ENCODE data around the gene CPNE5. TPM values are rescaled to one million over a fixed set of nuclear protein-coding genes. Genes with fewer than 3 reads are reported as not detected.

CPNE5 gene
- total RNA-seq, 2 donors from 2014 or later = 3.9 to 64.5 TPM

DNA sequence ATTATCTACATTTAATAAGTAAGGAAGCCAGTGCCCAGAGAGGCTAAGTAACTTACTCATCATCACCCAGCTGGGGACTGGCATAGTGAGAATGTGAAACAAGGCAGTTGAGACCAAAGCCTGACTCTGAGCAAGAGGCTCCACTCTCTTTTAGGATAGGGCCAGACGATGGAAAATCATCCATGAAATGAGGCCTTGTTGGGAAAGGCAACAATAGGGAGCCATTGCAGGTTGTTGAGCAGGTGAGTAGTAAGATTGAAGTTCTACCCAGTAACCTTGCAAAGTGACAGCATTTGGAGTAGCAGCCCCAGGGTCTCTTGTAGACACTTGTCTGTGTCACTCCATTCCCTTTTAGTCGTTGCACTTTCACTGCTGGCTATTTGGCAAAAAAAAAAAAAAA lies 2.5 kb upstream of the CPNE5 start:
- Histone ChIP-seq H3K27me3 (replicated peaks; ENCODE audit: insufficient read depth) (no peaks in the 10 kb centered on the region), H3K4me1 (replicated peaks) (peaks cover 9% of the 10 kb centered on the region), H3K27ac (no peak overlapping the region), H3K4me3 (no peak overlapping the region), H3K36me3 (no peaks in the 10 kb centered on the region), H3K9me3 (no peaks in the 10 kb centered on the region)
- TF ChIP-seq CTCF (IDR thresholded peaks at IDR 0.05) (no peak), POLR2AphosphoS5 (IDR thresholded peaks at IDR 0.05) (no peak), POLR2A (IDR thresholded peaks at IDR 0.05) (no peak)
- WGBS = 94% methylated on average over 2 of the region's 2 CpGs
- no peak for DNase-seq (ENCODE audit: low spot score)
- intact Hi-C loops (cut with DNase I) = loop anchor here (10.0 kb wide), 1 partner anchor 227 kb away; no protein-coding TSS in a partner anchor

- intact Hi-C loops (cut with DNase I) = loop anchor here (10.0 kb wide), 1 partner anchor 226 kb away; no protein-coding TSS in a partner anchor
- no peaks in the 10 kb centered on the region for H3K9me3 ChIP-seq
- DNase-seq (ENCODE audit: low spot score) = peak; percentile 39
Measured at GRCh38 chr6:36840432-36841403, 1.5 kb upstream of the CPNE5 start.

DNA sequence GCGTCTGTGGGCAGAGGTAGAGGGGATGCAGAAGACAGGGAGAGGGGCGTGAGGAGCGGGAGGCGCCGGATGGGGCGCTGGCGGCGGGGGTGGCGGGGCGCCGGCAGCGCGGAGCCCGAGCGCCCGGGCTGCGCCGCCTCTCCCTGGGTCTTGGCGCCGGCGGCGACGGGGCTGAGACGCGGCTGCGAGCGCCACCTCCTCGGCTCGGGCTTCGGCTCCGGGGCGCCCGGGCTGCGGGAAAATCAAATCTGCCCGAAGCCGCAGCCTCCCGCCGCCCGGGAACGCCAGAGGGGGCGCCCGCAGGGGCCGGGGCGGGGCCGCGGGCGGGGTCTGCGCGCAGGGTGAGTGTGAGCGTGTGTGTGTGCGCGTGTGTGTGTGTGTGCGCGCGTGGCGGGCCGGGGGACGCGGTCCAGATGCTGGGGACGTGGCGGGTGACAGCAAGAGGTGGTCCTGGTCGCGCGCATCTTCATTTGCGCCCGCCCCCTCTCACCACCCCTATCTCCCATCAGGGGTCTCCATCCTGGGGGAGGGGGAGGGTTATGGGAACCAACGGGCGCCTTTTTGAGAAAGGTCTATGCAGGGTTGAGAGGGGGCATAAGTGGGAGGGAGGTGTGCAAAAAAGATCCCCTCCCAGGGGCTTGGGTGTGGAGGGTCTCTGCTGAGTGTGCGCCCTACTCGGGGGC lies 646 bp upstream of the CPNE5 start:
- no peaks in the 10 kb centered on the region for H3K9me3 ChIP-seq
- peak overlapping the region; percentile 26 to 44 for H3K4me3 ChIP-seq
- no peaks in the 10 kb centered on the region for H3K27me3 ChIP-seq (replicated peaks; ENCODE audit: insufficient read depth)
- WGBS = under 1% methylated on average over 48 of the region's 70 CpGs
- TF ChIP-seq CTCF (IDR thresholded peaks at IDR 0.05) (no peak), POLR2A (IDR thresholded peaks at IDR 0.05) (no peak)
- H3K36me3 ChIP-seq = no peaks in the 10 kb centered on the region
- peaks cover 9% of the 10 kb centered on the region for H3K4me1 ChIP-seq (replicated peaks)
- intact Hi-C loops (cut with DNase I) = loop anchor here (10.0 kb wide), 1 partner anchor 225 kb away; no protein-coding TSS in a partner anchor
- H3K27ac ChIP-seq = peak overlapping the region in 1 of 2 donors; percentile 36
- DNase-seq (ENCODE audit: low spot score) = no peak

More at GRCh38 chr6:36840432-36841403, 1.5 kb upstream of the CPNE5 start:
- Histone ChIP-seq H3K4me3 (peak overlapping the region; percentile 26 to 44), H3K27ac (peak overlapping the region in 1 of 2 donors; percentile 49), H3K4me1 (replicated peaks) (peaks cover 9% of the 10 kb centered on the region), H3K36me3 (no peaks in the 10 kb centered on the region), H3K27me3 (replicated peaks; ENCODE audit: insufficient read depth) (no peaks in the 10 kb centered on the region)
- TF ChIP-seq POLR2AphosphoS5 (IDR thresholded peaks at IDR 0.05) = peak; percentile 17
- no peak for TF ChIP-seq CTCF (IDR thresholded peaks at IDR 0.05)
- 3% methylated on average over 37 of the region's 44 CpGs for WGBS

DNA sequence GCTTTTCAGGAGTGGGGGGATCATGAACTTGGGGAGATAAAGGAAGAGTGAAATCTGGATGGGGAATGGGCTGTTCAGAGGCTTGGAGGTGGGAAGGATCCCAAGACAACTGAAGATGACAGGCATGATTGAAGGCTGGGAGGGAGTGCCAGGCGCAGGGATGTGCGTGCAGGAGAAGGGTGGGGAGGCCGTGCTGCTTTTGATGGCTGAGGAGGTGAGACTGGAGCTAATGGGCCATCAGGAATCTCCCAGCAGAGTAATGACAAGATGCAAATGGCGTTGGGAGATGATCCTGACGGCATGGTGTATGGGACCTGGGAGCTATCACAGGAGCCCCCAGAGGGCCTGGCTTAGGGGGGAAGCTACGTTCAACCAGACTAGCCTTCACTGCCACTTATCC lies 1.6 kb downstream of the CPNE5 start:
- Histone ChIP-seq H3K27ac (no peak overlapping the region), H3K4me1 (replicated peaks) (peaks cover 9% of the 10 kb centered on the region)
- no peak for DNase-seq (ENCODE audit: low spot score)

More for the DNA sequence above, 1.6 kb downstream of the CPNE5 start:
- WGBS = 94% methylated on average over 6 of the region's 6 CpGs
- no peaks in the 10 kb centered on the region for H3K27me3 ChIP-seq (replicated peaks; ENCODE audit: insufficient read depth)
- TF ChIP-seq CTCF (IDR thresholded peaks at IDR 0.05) (no peak), POLR2AphosphoS5 (IDR thresholded peaks at IDR 0.05) (no peak), POLR2A (IDR thresholded peaks at IDR 0.05) (no peak)
- H3K36me3 ChIP-seq = no peaks in the 10 kb centered on the region
- no peaks in the 10 kb centered on the region for H3K9me3 ChIP-seq
- intact Hi-C loops (cut with DNase I) = no loop called here
- H3K4me3 ChIP-seq = no peak overlapping the region

Measured in prostate gland (tissue), 2 donors.